GM12873 (cell line): ENCODE data around the gene LGALS1.

ENCODE experiments used
- TF ChIP-seq, protein P1 (sequence below): IDR thresholded peaks from 2 replicates; pipeline ENCODE4 v1.5.1; 2012; ENCODE audit warnings: low read depth, mild to moderate bottlenecking, moderate library complexity, low read length, control low read depth; ENCODE audit not compliant: insufficient read depth; ENCODE audit errors: missing control alignments

The LGALS1 gene

GRCh38 chr22:37639771-37640590 is 35.5 kb upstream of the LGALS1 start:
- TF ChIP-seq, protein P1, sequence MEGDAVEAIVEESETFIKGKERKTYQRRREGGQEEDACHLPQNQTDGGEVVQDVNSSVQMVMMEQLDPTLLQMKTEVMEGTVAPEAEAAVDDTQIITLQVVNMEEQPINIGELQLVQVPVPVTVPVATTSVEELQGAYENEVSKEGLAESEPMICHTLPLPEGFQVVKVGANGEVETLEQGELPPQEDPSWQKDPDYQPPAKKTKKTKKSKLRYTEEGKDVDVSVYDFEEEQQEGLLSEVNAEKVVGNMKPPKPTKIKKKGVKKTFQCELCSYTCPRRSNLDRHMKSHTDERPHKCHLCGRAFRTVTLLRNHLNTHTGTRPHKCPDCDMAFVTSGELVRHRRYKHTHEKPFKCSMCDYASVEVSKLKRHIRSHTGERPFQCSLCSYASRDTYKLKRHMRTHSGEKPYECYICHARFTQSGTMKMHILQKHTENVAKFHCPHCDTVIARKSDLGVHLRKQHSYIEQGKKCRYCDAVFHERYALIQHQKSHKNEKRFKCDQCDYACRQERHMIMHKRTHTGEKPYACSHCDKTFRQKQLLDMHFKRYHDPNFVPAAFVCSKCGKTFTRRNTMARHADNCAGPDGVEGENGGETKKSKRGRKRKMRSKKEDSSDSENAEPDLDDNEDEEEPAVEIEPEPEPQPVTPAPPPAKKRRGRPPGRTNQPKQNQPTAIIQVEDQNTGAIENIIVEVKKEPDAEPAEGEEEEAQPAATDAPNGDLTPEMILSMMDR: no peak

DNA sequence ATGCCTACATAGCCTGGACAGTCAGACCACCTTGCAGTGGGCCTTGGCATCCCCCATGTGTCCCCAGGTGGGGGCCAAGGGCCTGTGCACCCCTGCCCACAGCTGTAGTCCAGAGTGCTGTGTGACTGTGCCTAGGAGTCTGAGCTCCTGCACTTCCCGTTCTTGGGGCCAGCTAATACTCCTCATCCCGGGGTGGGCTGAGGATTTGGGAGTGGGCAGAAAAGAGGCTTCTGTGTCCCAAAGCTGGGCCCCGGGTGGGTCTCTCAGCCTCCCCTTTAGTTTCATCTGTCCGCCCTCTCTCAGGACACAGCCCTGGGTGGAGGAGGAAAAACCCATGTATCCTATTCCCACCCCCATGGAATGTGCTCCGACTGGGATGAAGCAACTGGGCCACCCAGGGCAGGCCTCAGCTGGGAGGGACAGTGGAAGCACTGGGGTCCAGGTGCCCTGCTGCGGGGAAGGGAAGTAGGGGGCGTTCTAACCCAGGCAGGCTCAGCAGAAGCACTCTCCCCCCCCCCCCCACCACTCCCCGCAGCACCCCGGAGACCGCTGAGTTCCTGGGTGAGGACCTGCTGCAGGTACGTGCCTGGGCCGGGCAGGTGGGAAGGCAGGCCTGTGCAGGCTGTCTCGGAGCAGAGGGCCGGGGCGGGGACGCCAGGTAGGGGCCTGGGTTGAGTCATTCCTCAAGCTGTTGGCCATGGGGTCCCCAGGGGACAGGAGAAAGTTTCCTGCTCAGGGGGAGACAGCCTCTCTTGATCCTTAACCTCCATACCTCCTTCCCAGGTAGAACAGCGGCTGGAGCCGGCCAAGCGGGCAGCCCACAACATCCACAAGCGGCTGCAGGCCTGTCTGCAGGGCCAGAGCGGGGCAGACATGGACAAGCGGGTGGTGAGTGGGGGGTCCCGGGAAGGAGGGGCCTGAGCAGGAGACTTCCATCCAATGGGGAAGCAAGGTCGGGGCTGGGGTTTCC is 34.6 kb upstream of the LGALS1 start:
- TF ChIP-seq, protein P1: peak; percentile 4

- TF ChIP-seq, protein P1: no peak
These were observed 33.9 kb upstream of the LGALS1 start for GRCh38 chr22:37641561-37641949.

DNA sequence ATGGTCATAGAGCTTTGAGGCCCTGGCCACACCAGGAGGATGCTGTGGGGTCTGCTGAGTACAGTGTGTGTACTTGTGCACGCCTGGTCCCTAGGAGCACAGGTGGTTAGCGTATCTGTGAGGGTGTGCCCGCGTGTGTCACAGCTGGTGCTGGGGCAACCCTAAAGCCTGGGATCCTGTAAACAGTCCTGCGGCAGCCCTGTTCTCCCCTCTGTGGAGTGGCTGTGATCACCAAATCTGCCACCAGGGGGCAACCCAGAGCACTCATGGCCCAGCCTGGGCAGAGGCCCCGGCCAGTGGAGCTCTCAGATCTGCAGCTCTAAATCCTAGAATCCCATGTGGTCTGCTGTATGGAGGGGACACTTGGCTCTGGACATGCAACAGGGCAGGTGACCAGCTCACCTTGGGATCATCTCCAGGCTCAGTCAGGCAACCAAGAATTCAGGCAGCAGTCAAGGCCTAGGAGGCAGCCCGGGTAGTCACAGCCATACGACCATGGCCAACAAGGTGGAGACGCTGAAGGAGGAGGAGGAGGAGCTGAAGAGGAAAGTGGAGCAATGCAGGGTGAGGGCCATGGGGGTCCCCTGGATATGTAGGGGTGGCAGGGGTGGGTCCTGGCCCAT is 32.1 kb upstream of the LGALS1 start:
- TF ChIP-seq, protein P1: peak; percentile 94

GRCh38 chr22:37647317-37647716 is 28.1 kb upstream of the LGALS1 start:
- TF ChIP-seq, protein P1: no peak

- TF ChIP-seq, protein P1: no peak
These were observed 27.5 kb upstream of the LGALS1 start for GRCh38 chr22:37647928-37648327.

DNA sequence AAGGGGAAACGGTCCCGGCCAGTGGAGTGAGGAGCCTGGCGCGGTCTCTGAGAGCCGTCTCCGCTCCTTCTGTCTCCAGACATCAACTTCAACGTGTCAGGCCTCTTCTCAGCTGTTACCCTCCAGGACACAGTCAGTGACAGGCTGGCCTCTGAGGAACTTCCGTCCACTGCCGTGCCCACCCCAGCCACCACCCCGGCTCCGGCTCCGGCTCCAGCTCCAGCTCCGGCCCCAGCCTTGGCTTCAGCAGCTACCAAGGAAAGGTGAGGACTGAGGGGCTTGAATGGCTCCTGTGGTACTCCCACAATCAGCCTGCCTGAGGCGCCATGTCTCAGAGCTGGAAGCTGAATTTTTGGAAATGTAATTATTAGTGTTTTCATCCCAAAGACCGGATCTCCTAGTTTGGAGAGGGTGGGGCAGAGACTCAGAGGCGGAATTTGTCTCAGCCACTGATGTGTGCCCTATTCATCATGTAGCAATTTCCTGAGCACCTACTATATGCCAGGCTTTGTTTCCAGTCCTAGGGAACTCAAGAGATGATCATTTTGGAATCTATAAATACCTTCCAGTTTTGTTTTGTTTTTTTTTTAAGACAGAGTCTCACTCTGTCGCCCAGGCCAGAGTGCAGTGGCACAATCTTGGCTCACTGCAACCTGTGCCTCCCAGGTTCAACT is 24.8 kb upstream of the LGALS1 start:
- TF ChIP-seq, protein P1: no peak
